HEK293 (cell line): ENCODE data around the gene EIF1.
A peak's percentile ranks its signal among the peaks of the same experiment; 100 is the strongest.

ENCODE experiments used
- ATF2 ChIP-seq: fragments of 450-650 bp; formaldehyde crosslinking; IDR thresholded peaks from 2 replicates; pipeline ENCODE4 v1.5.1; 2016; ENCODE audit warnings: missing biosample characterization, missing genetic modification characterization, low read depth
- BCL11A ChIP-seq: fragments of 450-650 bp; formaldehyde crosslinking; IDR thresholded peaks from 2 replicates; pipeline ENCODE4 v1.5.1; 2016; ENCODE audit warnings: low read depth, missing biosample characterization, missing genetic modification characterization
- INSM2 ChIP-seq: fragments of 450-650 bp; formaldehyde crosslinking; IDR thresholded peaks from 2 replicates; pipeline ENCODE4 v1.5.1; 2016; ENCODE audit warnings: missing biosample characterization, missing genetic modification characterization
- KLF8 ChIP-seq: fragments of 450-650 bp; formaldehyde crosslinking; IDR thresholded peaks from 2 replicates; pipeline ENCODE4 v1.5.1; 2016; ENCODE audit warnings: missing biosample characterization, missing genetic modification characterization
- OSR2 ChIP-seq: fragments of 450-650 bp; formaldehyde crosslinking; IDR thresholded peaks from 2 replicates; pipeline ENCODE4 v1.5.1; 2016; ENCODE audit warnings: missing biosample characterization, missing genetic modification characterization
- OVOL3 ChIP-seq: fragments of 450-650 bp; formaldehyde crosslinking; IDR thresholded peaks from 2 replicates; pipeline ENCODE4 v1.5.1; 2016; ENCODE audit warnings: missing biosample characterization, missing genetic modification characterization
- PRDM1 ChIP-seq: fragments of 450-650 bp; formaldehyde crosslinking; IDR thresholded peaks from 2 replicates; pipeline ENCODE4; 2016; ENCODE audit warnings: missing biosample characterization, missing genetic modification characterization
- SETDB1 ChIP-seq: IDR thresholded peaks from one replicate; pipeline ENCODE4 v1.6.1; 2017; ENCODE audit warnings: mild to moderate bottlenecking, low read length, moderate library complexity, mixed read lengths; ENCODE audit not compliant: insufficient read length
- WT1 ChIP-seq: fragments of 450-650 bp; formaldehyde crosslinking; IDR thresholded peaks from 2 replicates; pipeline ENCODE4 v1.5.1; 2016; ENCODE audit warnings: missing biosample characterization, missing genetic modification characterization
- ZBTB1 ChIP-seq: fragments of 450-650 bp; formaldehyde crosslinking; IDR thresholded peaks from 2 replicates; pipeline ENCODE4 v1.5.1; 2016; ENCODE audit warnings: missing biosample characterization, missing genetic modification characterization
- ZBTB6 ChIP-seq: fragments of 450-650 bp; formaldehyde crosslinking; IDR thresholded peaks from 2 replicates; pipeline ENCODE4 v1.5.1; 2017; ENCODE audit warnings: missing biosample characterization, missing genetic modification characterization
- ZNF157 ChIP-seq: fragments of 450-650 bp; formaldehyde crosslinking; IDR thresholded peaks from 2 replicates; pipeline ENCODE4 v1.5.1; 2016; ENCODE audit warnings: missing biosample characterization, missing genetic modification characterization
- ZNF23 ChIP-seq: fragments of 450-650 bp; formaldehyde crosslinking; IDR thresholded peaks from 2 replicates; pipeline ENCODE4 v1.5.1; 2016; ENCODE audit warnings: missing biosample characterization, missing genetic modification characterization, borderline replicate concordance
- ZNF239 ChIP-seq: fragments of 450-650 bp; formaldehyde crosslinking; IDR thresholded peaks from 2 replicates; pipeline ENCODE4 v1.5.1; 2016; ENCODE audit warnings: missing biosample characterization, missing genetic modification characterization
- ZNF24 ChIP-seq: fragments of 450-650 bp; formaldehyde crosslinking; IDR thresholded peaks from 2 replicates; pipeline ENCODE4 v1.5.1; 2016; ENCODE audit warnings: missing biosample characterization, missing genetic modification characterization
- ZNF280D ChIP-seq: fragments of 450-650 bp; formaldehyde crosslinking; IDR thresholded peaks from 2 replicates; pipeline ENCODE4 v1.5.1; 2016; ENCODE audit warnings: missing biosample characterization, missing genetic modification characterization
- ZNF292 ChIP-seq: fragments of 450-650 bp; formaldehyde crosslinking; IDR thresholded peaks from 2 replicates; pipeline ENCODE4 v1.5.1; 2016; ENCODE audit warnings: low read depth, missing biosample characterization, missing genetic modification characterization, borderline replicate concordance
- ZNF394 ChIP-seq: fragments of 450-650 bp; formaldehyde crosslinking; IDR thresholded peaks from 2 replicates; pipeline ENCODE4 v1.5.1; 2016; ENCODE audit warnings: missing biosample characterization, missing genetic modification characterization, mild to moderate bottlenecking, moderate library complexity, borderline replicate concordance
- ZNF398 ChIP-seq: fragments of 450-650 bp; formaldehyde crosslinking; IDR thresholded peaks from 2 replicates; pipeline ENCODE4 v1.5.1; 2017; ENCODE audit warnings: missing biosample characterization, missing genetic modification characterization
- ZNF449 ChIP-seq: fragments of 450-650 bp; formaldehyde crosslinking; IDR thresholded peaks from 2 replicates; pipeline ENCODE4 v1.5.1; 2017; ENCODE audit warnings: missing biosample characterization, mild to moderate bottlenecking, missing genetic modification characterization, moderate library complexity
- ZNF548 ChIP-seq: fragments of 450-650 bp; formaldehyde crosslinking; IDR thresholded peaks from 2 replicates; pipeline ENCODE4 v1.5.1; 2016; ENCODE audit warnings: missing biosample characterization, missing genetic modification characterization
- ZNF555 ChIP-seq: fragments of 450-650 bp; formaldehyde crosslinking; conservative IDR thresholded peaks from 2 replicates; pipeline ENCODE4 v1.5.1; 2017; ENCODE audit warnings: missing biosample characterization, mild to moderate bottlenecking, missing genetic modification characterization, inconsistent platforms
- ZNF571 ChIP-seq: fragments of 450-650 bp; formaldehyde crosslinking; IDR thresholded peaks from 2 replicates; pipeline ENCODE4 v1.5.0; 2017; ENCODE audit warnings: missing biosample characterization, missing genetic modification characterization
- ZNF585B ChIP-seq: fragments of 450-650 bp; formaldehyde crosslinking; IDR thresholded peaks from 2 replicates; pipeline ENCODE4 v1.5.1; 2016; ENCODE audit warnings: missing biosample characterization, missing genetic modification characterization
- ZNF670 ChIP-seq: fragments of 450-650 bp; formaldehyde crosslinking; IDR thresholded peaks from 2 replicates; pipeline ENCODE4 v1.5.1; 2016; ENCODE audit warnings: missing biosample characterization, missing genetic modification characterization, low read depth
- ZNF701 ChIP-seq: fragments of 450-650 bp; formaldehyde crosslinking; IDR thresholded peaks from 2 replicates; pipeline ENCODE4 v1.5.1; 2016; ENCODE audit warnings: missing biosample characterization, missing genetic modification characterization
- ZNF747 ChIP-seq: fragments of 450-650 bp; formaldehyde crosslinking; IDR thresholded peaks from 2 replicates; pipeline ENCODE4 v1.5.1; 2016; ENCODE audit warnings: missing biosample characterization, missing genetic modification characterization
- ZNF768 ChIP-seq: fragments of 450-650 bp; formaldehyde crosslinking; IDR thresholded peaks from 2 replicates; pipeline ENCODE4 v1.5.1; 2018; ENCODE audit warnings: missing biosample characterization, mild to moderate bottlenecking, missing genetic modification characterization
- ZSCAN16 ChIP-seq: fragments of 450-650 bp; formaldehyde crosslinking; IDR thresholded peaks from 2 replicates; pipeline ENCODE4 v1.5.1; 2016; ENCODE audit warnings: missing biosample characterization, missing genetic modification characterization

The EIF1 gene

GRCh38 chr17:41688641-41689496, at the start of gene EIF1 (continued):
- no peak for TF ChIP-seq SETDB1
- TF ChIP-seq ZNF292 (tag by site-specific recombination): no peak
- no peak for TF ChIP-seq PRDM1
- 0 out of 2 replicates have a peak, but pooled peaks have one; percentile 67 for TF ChIP-seq OVOL3
- peak; percentile 71 for TF ChIP-seq ZNF24 (tag by site-specific recombination)
- no peak for TF ChIP-seq ZNF555 (tag by site-specific recombination)
- TF ChIP-seq ATF2: peak; percentile 98
- TF ChIP-seq ZSCAN16 (tag by site-specific recombination): no peak
- peak; percentile 73 for TF ChIP-seq OSR2 (tag by site-specific recombination)
- TF ChIP-seq ZNF280D (tag by site-specific recombination): no peak
- peak; percentile 98 for TF ChIP-seq KLF8
- TF ChIP-seq ZNF585B (tag by site-specific recombination): no peak
- TF ChIP-seq ZNF449 (tag by site-specific recombination): 0 out of 2 replicates have a peak, but pooled peaks have one; percentile 54
- TF ChIP-seq ZNF394 (tag by site-specific recombination): peak; percentile 87; the same call in 1 of the 2 replicates
- no peak for TF ChIP-seq ZNF157 (tag by site-specific recombination)
- peak; percentile 42; the same call in 1 of the 2 replicates for TF ChIP-seq INSM2
- peak; percentile 79; the same call in 1 of the 2 replicates for TF ChIP-seq ZNF701
- no peak for TF ChIP-seq ZNF747 (tag by site-specific recombination)
- TF ChIP-seq ZNF768 (tag by site-specific recombination): no peak
- TF ChIP-seq ZBTB6 (tag by site-specific recombination): peak; percentile 2; the same call in 1 of the 2 replicates
- TF ChIP-seq ZNF670: no peak
- no peak for TF ChIP-seq ZNF548 (tag by site-specific recombination)
- peak; percentile 39 for TF ChIP-seq ZNF398 (tag by site-specific recombination)
- TF ChIP-seq ZNF23: no peak
- TF ChIP-seq ZBTB1 (tag by site-specific recombination): 0 out of 2 replicates have a peak, but pooled peaks have one; percentile 17
- TF ChIP-seq WT1 (tag by site-specific recombination): peak; percentile 72
- no peak for TF ChIP-seq ZNF571 (tag by site-specific recombination)
- peak; percentile 86; the same call in 1 of the 2 replicates for TF ChIP-seq ZNF239 (tag by site-specific recombination)
- peak; percentile 92 for TF ChIP-seq BCL11A (tag by site-specific recombination)
